Activated gamma-delta T cell treated with anti-CD3 and anti-CD28 coated beads, Interleukin-2, amount 50 U/mL, for 16 hours (primary cell): ENCODE measurements around the gene METTL9.
"Not testable (repeated sequence)": the region's sequence is repeated elsewhere in the genome, so short reads cannot be mapped to it uniquely, and the experiment has no call there.

Experiments
- DNase-seq: peaks from one replicate; pipeline ENCODE4 v3.0.0-alpha.2; 2020; ENCODE audit warnings: low read depth

The METTL9 gene

GRCh38 chr16:21574372-21574771 is 25.0 kb upstream of the METTL9 start:
- no peak for DNase-seq

GRCh38 chr16:21576323-21576722 is 23.1 kb upstream of the METTL9 start:
- not testable (repeated sequence) for DNase-seq

GRCh38 chr16:21577487-21577886 is 21.9 kb upstream of the METTL9 start:
- DNase-seq, result not testable (repeated sequence)

- not testable (repeated sequence) for DNase-seq
Observed at GRCh38 chr16:21578311-21578710, 21.1 kb upstream of the METTL9 start.

- DNase-seq, result not testable (repeated sequence)
Observed at GRCh38 chr16:21580131-21580530, 19.2 kb upstream of the METTL9 start.

GRCh38 chr16:21580807-21581206 is 18.6 kb upstream of the METTL9 start:
- DNase-seq, result no peak

GRCh38 chr16:21584817-21585216 is 14.6 kb upstream of the METTL9 start:
- DNase-seq, result no peak

GRCh38 chr16:21588593-21588992 is 10.8 kb upstream of the METTL9 start:
- DNase-seq, result not testable (repeated sequence)

GRCh38 chr16:21589551-21589950 is 9.8 kb upstream of the METTL9 start:
- no peak for DNase-seq

GRCh38 chr16:21590287-21590686 is 9.1 kb upstream of the METTL9 start:
- no peak for DNase-seq

- no peak for DNase-seq
Observed at GRCh38 chr16:21590796-21591195, 8.6 kb upstream of the METTL9 start.

GRCh38 chr16:21592191-21592590 is 7.2 kb upstream of the METTL9 start:
- no peak for DNase-seq

GRCh38 chr16:21593530-21594289 is 5.7 kb upstream of the METTL9 start:
- no peak for DNase-seq

- DNase-seq, result no peak
Observed at GRCh38 chr16:21597561-21598030, 1.8 kb upstream of the METTL9 start.

GRCh38 chr16:21598206-21598605 is 1.2 kb upstream of the METTL9 start:
- no peak for DNase-seq

GRCh38 chr16:21598701-21599121 is 666 bp upstream of the METTL9 start:
- peak; percentile 8 for DNase-seq

- no peak for DNase-seq
Observed at GRCh38 chr16:21600031-21600773, 825 bp downstream of the METTL9 start.

- no peak for DNase-seq
Observed at GRCh38 chr16:21602785-21603184, 3.4 kb downstream of the METTL9 start.

GRCh38 chr16:21603928-21604327 is 4.6 kb downstream of the METTL9 start:
- DNase-seq, result no peak

GRCh38 chr16:21605848-21606247 is 6.5 kb downstream of the METTL9 start:
- DNase-seq, result not testable (repeated sequence)

GRCh38 chr16:21608639-21609328 is 9.4 kb downstream of the METTL9 start:
- DNase-seq, result no peak

- no peak for DNase-seq
Observed at GRCh38 chr16:21610006-21610544, 10.7 kb downstream of the METTL9 start.
